Coronary artery (tissue), 2 donors: Measurements from ENCODE around the gene DNER.

ENCODE experiments used
- DNase-seq: peaks from one replicate; pipeline ENCODE4 v3.0.0-alpha.2; 2017; ENCODE audit warnings: low spot score
- H3K27ac ChIP-seq, 2 donors: fragments of 200-600 bp; sonication (generic); one replicate each; pipeline ENCODE4 v1.5.1; 2016 to 2019
- H3K4me3 ChIP-seq: fragments of 200-600 bp; sonication (generic); 2 replicates; pipeline ENCODE4 v1.5.1; 2016; ENCODE audit warnings: mild to moderate bottlenecking, moderate library complexity
- CTCF ChIP-seq: fragments of 200-600 bp; sonication (generic); IDR thresholded peaks from one replicate; pipeline ENCODE4 v1.5.1; 2019; ENCODE audit warnings: antibody characterized with exemption

Gene DNER

GRCh38 chr2:229684942-229685562 is 29.3 kb downstream of the DNER start:
- DNase-seq: no peak
- TF ChIP-seq CTCF: no peak
- no peak overlapping the region for H3K27ac ChIP-seq
- no peak overlapping the region for H3K4me3 ChIP-seq

- Histone ChIP-seq H3K27ac (no peak overlapping the region), H3K4me3 (no peak overlapping the region)
- TF ChIP-seq CTCF: no peak
- DNase-seq: no peak
Measured at GRCh38 chr2:229679393-229680125, 34.8 kb downstream of the DNER start.

- no peak for DNase-seq
- H3K4me3 ChIP-seq: no peak overlapping the region
- no peak overlapping the region for H3K27ac ChIP-seq
- TF ChIP-seq CTCF: no peak
Measured at GRCh38 chr2:229675569-229675968, 38.8 kb downstream of the DNER start.

GRCh38 chr2:229674830-229675530 is 39.4 kb downstream of the DNER start:
- no peak for DNase-seq
- Histone ChIP-seq H3K4me3 (no peak overlapping the region), H3K27ac (no peak overlapping the region)
- no peak for TF ChIP-seq CTCF

- no peak for DNase-seq
- no peak for TF ChIP-seq CTCF
- Histone ChIP-seq H3K4me3 (no peak overlapping the region), H3K27ac (no peak overlapping the region)
Measured at GRCh38 chr2:229673676-229674075, 40.7 kb downstream of the DNER start.

GRCh38 chr2:229672021-229672420 is 42.3 kb downstream of the DNER start:
- Histone ChIP-seq H3K4me3 (no peak overlapping the region), H3K27ac (no peak overlapping the region)
- no peak for DNase-seq
- TF ChIP-seq CTCF: no peak
